Keratinocyte (primary cell): ENCODE results near the gene MIPOL1. TPM values are rescaled to one million over a fixed set of nuclear protein-coding genes. Genes with fewer than 3 reads are reported as not detected.

ENCODE experiments used
- DNase-seq: peaks from one replicate; pipeline ENCODE4 v3.0.0-alpha.2; 2011; ENCODE audit warnings: low read depth, missing footprints, low spot score
- FAIRE-seq: peaks from 2 replicates; lab custom pipeline; 2011; peaks lifted over from hg19 to GRCh38; lab: Jason Lieb, UNC
- H2AFZ ChIP-seq: 2 replicates; pipeline ENCODE4 v1.6.0; 2012; ENCODE audit warnings: low read length, control low read depth, inconsistent platforms; ENCODE audit not compliant: control insufficient read depth
- H3K27ac ChIP-seq: 2 replicates; pipeline ENCODE4 v1.5.1; 2011; ENCODE audit warnings: low read length; ENCODE audit not compliant: control insufficient read depth, insufficient read depth
- H3K27me3 ChIP-seq: 3 replicates; pipeline ENCODE4 v1.6.0; 2011; ENCODE audit warnings: low read length; ENCODE audit not compliant: control insufficient read depth, insufficient read depth; ENCODE audit errors: extremely low read depth
- H3K36me3 ChIP-seq, 2 experiments: 2 replicates in 1 of 2; 3 replicates in 1 of 2; pipeline ENCODE4 v1.5.1; 2011; ENCODE audit warnings: low read length in 2 of 2, mild to moderate bottlenecking in 1 of 2; ENCODE audit not compliant: control insufficient read depth in 2 of 2, insufficient read depth in 2 of 2; ENCODE audit errors: extremely low read depth in 1 of 2
- H3K4me1 ChIP-seq: 3 replicates; pipeline ENCODE4 v1.5.1; 2011; ENCODE audit warnings: low read length; ENCODE audit not compliant: control insufficient read depth, insufficient read depth; ENCODE audit errors: extremely low read depth
- H3K4me2 ChIP-seq: 3 replicates; pipeline ENCODE4 v1.6.0; 2011; ENCODE audit warnings: low read depth, low read length; ENCODE audit not compliant: control insufficient read depth, insufficient read depth; ENCODE audit errors: extremely low read depth
- H3K4me3 ChIP-seq, 3 experiments: fragments of 200-600 bp in 1 of 3; sonication (generic) in 1 of 3; 2 replicates in 2 of 3; 3 replicates in 1 of 3; pipeline ENCODE4 v1.5.1; 2011 to 2016; ENCODE audit warnings: low read length in 3 of 3, mild to moderate bottlenecking in 3 of 3, control low read depth in 2 of 3, inconsistent platforms in 1 of 3, low read depth in 1 of 3, mixed read lengths in 1 of 3, mixed run types in 1 of 3, moderate library complexity in 1 of 3; ENCODE audit not compliant: control insufficient read depth in 2 of 3, insufficient read depth in 2 of 3; ENCODE audit errors: extremely low read depth in 1 of 3
- H3K79me2 ChIP-seq: 2 replicates; pipeline ENCODE4 v1.6.0; 2012; ENCODE audit warnings: low read length; ENCODE audit not compliant: control insufficient read depth, insufficient read depth
- H3K9ac ChIP-seq: 3 replicates; pipeline ENCODE4 v1.6.0; 2011; ENCODE audit warnings: low read length; ENCODE audit not compliant: control insufficient read depth, insufficient read depth; ENCODE audit errors: extremely low read depth
- H3K9me1 ChIP-seq: 3 replicates; pipeline ENCODE4 v1.6.0; 2011; ENCODE audit warnings: low read length; ENCODE audit not compliant: control insufficient read depth, insufficient read depth; ENCODE audit errors: extremely low read depth
- H3K9me3 ChIP-seq: 2 replicates; pipeline ENCODE4 v1.5.1; 2012; ENCODE audit warnings: low read depth, low read length; ENCODE audit not compliant: control insufficient read depth
- H4K20me1 ChIP-seq: 3 replicates; pipeline ENCODE4 v1.6.0; 2011; ENCODE audit warnings: low read length; ENCODE audit not compliant: control insufficient read depth, insufficient read depth; ENCODE audit errors: extremely low read depth
- CTCF ChIP-seq, 3 experiments: IDR thresholded peaks in 1 of 3; conservative IDR thresholded peaks in 1 of 3; optimal IDR thresholded peaks in 1 of 3; 2 replicates in 2 of 3; 3 replicates in 1 of 3; pipeline versions ENCODE3 to v1.5.1; 2011; ENCODE audit warnings: low read length in 3 of 3, mild to moderate bottlenecking in 3 of 3, moderate library complexity in 2 of 3, control low read depth in 1 of 3, inconsistent platforms in 1 of 3; ENCODE audit not compliant: insufficient read depth in 2 of 3; ENCODE audit errors: extremely low read depth in 1 of 3
- EZH2 ChIP-seq: IDR thresholded peaks from one replicate; pipeline ENCODE4 v1.6.1; 2012; ENCODE audit warnings: inconsistent platforms, mild to moderate bottlenecking, low read length, moderate library complexity
- dilution Hi-C: fragments of 300-500 bp; cut with MboI; formaldehyde crosslinking; loops from one replicate; pipeline ENCODE4 v1.7.0; 2020; ENCODE audit warnings: low sequenced_read_pairs; ENCODE audit not compliant: extremely low pct_ligation_motif_present
- polyA plus RNA-seq, 5 experiments: library from polyadenylated mRNA; depleted of rRNA in 3 of 5; stranded (reverse) in 3 of 5; stranded (forward) in 1 of 5; unstranded in 1 of 5; fragments of >200 nt; gene quantifications; 1 replicate in 1 of 5; 2 replicates in 3 of 5; 3 replicates in 1 of 5; pipeline versions ENCODE4 v1.2.1 to v1.2.3, GENCODE V29; 2011 to 2012; ENCODE audit warnings: missing spikeins in 2 of 5, low read depth in 1 of 5, low replicate concordance in 1 of 5

Gene MIPOL1
- polyA plus RNA-seq, 1 donor (not counting 4 experiments of a cell fraction or from before 2014, with no cell fraction given): 10.9 TPM

- H3K27ac ChIP-seq: peak overlapping the region; percentile 63
- H3K27me3 ChIP-seq: peaks cover 22% of the 10 kb centered on the region
- peak; percentile 7 for DNase-seq
Measured at GRCh38 chr14:37580146-37580545, 382.4 kb downstream of the MIPOL1 start.

GRCh38 chr14:37583358-37584210, 385.8 kb downstream of the MIPOL1 start:
- peaks cover 52% of the 10 kb centered on the region for H3K27me3 ChIP-seq
- no peak for DNase-seq
- H3K4me2 ChIP-seq: peak overlapping the region; percentile 25
- FAIRE-seq: no peak
- no peak overlapping the region for H3K4me3 ChIP-seq
- H3K9ac ChIP-seq: no peak overlapping the region
- H3K36me3 ChIP-seq: no peaks in the 10 kb centered on the region
- no peaks in the 10 kb centered on the region for H3K9me1 ChIP-seq
- H3K9me3 ChIP-seq: no peaks in the 10 kb centered on the region
- H4K20me1 ChIP-seq: peaks cover 2% of the 10 kb centered on the region
- no peaks in the 10 kb centered on the region for H3K79me2 ChIP-seq
- H2AFZ ChIP-seq: no peak overlapping the region
- no peak for TF ChIP-seq EZH2
- no peak for TF ChIP-seq CTCF (optimal IDR thresholded peaks at IDR 0.05 in 1 of 3, IDR thresholded peaks at IDR 0.05 in 1 of 3, conservative IDR thresholded peaks at IDR 0.05 in 1 of 3; ENCODE audit: extremely low read depth in 1 of 3, insufficient read depth in 2 of 3, low read length in 3 of 3)
- dilution Hi-C loops: no loop called here
- no peak overlapping the region for H3K27ac ChIP-seq
- H3K4me1 ChIP-seq: peaks cover 21% of the 10 kb centered on the region

More at GRCh38 chr14:37580146-37580545, 382.4 kb downstream of the MIPOL1 start:
- Histone ChIP-seq H4K20me1 (no peaks in the 10 kb centered on the region), H3K79me2 (no peaks in the 10 kb centered on the region), H3K9me1 (no peaks in the 10 kb centered on the region), H3K4me2 (peak overlapping the region; percentile 42), H3K4me1 (peaks cover 18% of the 10 kb centered on the region), H3K36me3 (no peaks in the 10 kb centered on the region), H3K4me3 (no peak overlapping the region), H3K9ac (no peak overlapping the region), H2AFZ (no peak overlapping the region), H3K9me3 (no peaks in the 10 kb centered on the region)
- FAIRE-seq: no peak
- dilution Hi-C loops: no loop called here
- no peak for TF ChIP-seq EZH2
- TF ChIP-seq CTCF (optimal IDR thresholded peaks at IDR 0.05 in 1 of 3, IDR thresholded peaks at IDR 0.05 in 1 of 3, conservative IDR thresholded peaks at IDR 0.05 in 1 of 3; ENCODE audit: extremely low read depth in 1 of 3, insufficient read depth in 2 of 3, low read length in 3 of 3): no peak
